GM21360 (cell line): Measurements from ENCODE around the gene HRAS.
"Not testable (repeated sequence)": the region's sequence is repeated elsewhere in the genome, so short reads cannot be mapped to it uniquely, and the experiment has no call there.

Experiments
- ATAC-seq: cut with Tn5 transposase; IDR thresholded peaks from one replicate; pipeline ENCODE4 v1.9.1; 2021; ENCODE audit warnings: mild to moderate bottlenecking, moderate library complexity; ENCODE audit not compliant: unreplicated experiment

The HRAS gene

DNA sequence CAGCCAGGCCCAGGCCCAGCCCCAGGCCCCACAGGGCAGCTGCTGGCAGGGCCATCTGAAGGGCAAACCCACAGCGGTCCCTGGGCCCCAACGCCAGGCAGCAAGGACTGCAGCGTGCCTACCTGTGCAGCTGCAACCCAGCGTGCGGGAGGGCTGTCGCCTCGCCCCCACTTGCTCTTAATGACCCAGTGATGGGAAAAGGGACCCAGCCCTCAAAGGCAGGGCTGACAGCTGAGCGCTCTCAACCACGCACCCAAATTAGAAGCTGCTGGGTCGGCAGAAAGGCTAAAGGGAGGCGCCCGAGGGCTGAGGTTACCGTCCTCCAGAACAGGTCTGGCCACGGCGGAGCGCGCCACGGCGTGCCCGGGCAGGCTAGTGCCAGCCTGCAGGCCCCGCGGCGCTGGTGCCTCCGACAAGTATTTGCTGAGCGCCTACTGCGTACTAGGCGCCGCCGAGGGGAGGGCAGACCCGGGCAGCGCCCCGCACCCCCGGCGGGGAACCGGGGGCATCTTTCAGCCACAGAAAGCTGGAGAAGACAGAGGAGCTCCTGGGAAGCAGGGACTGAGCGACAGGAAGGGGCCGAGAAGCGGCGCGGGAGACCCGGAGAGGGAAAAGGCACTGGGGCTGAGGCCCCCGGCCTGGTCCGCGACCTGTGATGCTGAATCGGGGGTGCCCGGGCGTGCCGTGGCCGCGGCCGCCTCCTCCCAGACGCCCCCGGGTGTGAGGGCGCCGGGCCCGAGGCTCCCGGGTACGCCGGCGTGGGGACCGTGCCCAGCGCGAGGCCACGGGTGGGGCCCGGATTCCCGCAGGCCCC, 773 bp downstream of the HRAS start:
- ATAC-seq, result peak; percentile 0

- no peak for ATAC-seq
Observed at GRCh38 chr11:533586-534395, 1.6 kb downstream of the HRAS start.

DNA sequence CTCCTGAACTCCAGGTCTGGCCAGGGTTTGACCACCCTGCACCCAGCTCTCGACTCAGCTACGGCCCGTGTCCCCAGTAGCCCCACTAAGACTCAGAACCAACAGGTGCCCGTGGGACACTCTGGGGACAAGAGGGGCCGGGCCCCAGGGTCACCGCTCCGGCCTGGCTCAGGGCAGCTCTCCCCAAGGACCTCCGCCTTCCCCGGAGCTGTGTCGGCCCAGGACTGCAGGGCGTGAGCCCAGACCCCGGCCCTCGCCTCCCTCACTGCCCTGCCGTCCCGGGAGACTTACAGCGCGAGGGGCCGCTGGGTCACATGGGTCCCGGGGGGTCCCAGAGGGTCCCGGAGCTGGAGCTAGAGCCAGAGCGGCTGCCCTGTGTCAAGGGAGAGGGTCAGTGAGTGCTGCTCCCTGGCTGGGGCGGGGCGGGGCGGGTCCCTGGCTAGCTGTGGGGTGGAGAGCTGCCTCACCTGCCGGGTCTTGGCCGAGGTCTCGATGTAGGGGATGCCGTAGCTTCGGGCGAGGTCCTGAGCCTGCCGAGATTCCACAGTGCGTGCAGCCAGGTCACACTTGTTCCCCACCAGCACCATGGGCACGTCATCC, 2.3 kb downstream of the HRAS start:
- ATAC-seq, result no peak

DNA sequence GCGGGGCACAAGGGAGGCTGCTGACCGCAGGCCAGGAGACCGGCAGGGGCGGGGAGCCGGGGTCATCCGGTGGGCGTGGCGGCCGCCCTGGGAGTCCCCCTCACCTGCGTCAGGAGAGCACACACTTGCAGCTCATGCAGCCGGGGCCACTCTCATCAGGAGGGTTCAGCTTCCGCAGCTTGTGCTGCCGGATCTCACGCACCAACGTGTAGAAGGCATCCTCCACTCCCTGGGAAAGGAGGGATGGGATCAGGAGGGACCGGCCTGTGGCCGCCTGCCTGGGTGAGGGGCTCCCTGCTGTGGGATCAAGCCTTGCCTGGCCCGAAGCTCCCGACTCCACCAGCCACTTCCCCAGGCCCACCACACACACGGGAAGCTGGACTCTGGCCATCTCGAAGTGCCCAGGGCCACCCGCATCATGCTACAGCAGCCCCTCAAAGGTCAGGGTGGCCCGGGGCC, 2.8 kb downstream of the HRAS start:
- no peak for ATAC-seq

DNA sequence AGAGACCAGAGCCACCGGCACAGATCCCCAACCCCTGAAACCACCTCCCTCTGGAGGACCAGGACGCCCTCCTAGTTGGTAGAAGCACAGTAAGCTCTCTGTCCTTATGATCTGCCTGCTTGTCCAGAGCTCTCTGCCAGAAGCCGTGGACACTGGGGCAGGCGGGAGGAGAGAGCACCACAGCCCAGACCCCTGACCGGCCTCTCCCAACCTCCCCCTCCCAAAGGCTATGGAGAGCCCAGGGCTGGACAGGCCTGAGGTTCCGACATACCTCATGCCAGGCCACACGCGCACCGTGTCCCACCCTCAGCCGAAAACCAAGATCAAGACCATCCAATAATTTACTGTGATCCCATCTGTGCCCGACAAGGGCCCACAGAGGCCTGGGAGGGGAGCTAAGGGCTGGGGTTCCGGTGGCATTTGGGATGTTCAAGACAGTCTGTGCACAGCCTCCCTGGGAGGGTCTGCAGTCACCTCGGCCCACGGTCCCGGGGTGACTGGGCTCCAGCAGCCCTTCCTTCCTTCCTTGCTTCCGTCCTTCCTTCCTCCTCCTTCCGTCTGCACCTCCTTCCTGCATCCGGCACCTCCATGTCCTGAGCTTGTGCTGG, 3.4 kb downstream of the HRAS start:
- no peak for ATAC-seq

GRCh38 chr11:530960-531831, 4.2 kb downstream of the HRAS start:
- no peak for ATAC-seq

GRCh38 chr11:529728-530411, 5.5 kb downstream of the HRAS start:
- no peak for ATAC-seq

- ATAC-seq, result no peak
Observed at GRCh38 chr11:528815-529727, 6.3 kb downstream of the HRAS start.

GRCh38 chr11:528166-528814, 7.1 kb downstream of the HRAS start:
- ATAC-seq, result no peak

DNA sequence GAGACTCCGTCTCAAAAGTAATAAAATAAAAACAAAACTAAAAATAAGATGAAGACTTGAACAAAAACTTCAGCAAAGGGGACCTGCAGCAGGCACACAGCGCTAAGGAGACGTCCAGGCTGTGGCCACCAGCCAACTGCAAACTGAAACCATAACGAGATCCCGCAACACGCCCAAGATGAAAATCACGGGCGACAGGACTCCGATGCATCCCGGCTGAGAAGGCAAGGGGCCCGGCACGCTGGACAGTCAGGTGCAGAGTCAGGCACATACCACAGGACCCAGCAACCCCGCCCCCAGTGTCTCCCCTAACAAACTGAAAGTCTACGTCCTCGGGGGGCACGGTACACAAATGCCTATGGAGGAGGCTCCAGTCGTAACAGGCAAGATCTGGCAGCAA, 9.2 kb downstream of the HRAS start:
- ATAC-seq, result no peak

DNA sequence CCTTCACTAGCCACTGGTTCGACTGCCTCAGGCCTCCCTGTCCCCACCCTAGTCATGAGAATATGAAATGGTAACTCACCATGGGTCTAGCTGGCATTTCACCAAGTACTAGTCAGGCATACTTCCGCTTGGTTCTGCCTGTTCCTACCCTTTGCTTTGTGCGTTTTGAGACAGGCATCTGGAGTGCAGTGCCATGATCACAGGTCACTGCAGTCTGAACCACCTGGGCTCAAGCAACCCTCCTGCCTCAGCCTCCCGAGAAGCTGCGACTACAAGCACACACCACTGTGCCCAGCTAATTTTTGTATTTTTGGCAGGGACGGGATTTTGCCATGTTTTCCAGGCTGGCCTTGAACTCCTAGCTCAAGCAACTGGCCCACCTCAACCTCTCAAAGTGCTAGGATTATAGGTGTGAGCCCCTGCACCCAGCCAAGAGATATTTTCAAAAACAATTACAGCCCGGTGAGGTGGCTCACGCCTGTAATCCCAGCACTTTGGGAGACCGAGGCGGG, 14.1 kb downstream of the HRAS start:
- ATAC-seq, result no peak

- ATAC-seq, result no peak
Observed at GRCh38 chr11:520428-521176, 14.8 kb downstream of the HRAS start.

- peak; percentile 91 for ATAC-seq
Observed at GRCh38 chr11:518463-519202, 16.7 kb downstream of the HRAS start.

DNA sequence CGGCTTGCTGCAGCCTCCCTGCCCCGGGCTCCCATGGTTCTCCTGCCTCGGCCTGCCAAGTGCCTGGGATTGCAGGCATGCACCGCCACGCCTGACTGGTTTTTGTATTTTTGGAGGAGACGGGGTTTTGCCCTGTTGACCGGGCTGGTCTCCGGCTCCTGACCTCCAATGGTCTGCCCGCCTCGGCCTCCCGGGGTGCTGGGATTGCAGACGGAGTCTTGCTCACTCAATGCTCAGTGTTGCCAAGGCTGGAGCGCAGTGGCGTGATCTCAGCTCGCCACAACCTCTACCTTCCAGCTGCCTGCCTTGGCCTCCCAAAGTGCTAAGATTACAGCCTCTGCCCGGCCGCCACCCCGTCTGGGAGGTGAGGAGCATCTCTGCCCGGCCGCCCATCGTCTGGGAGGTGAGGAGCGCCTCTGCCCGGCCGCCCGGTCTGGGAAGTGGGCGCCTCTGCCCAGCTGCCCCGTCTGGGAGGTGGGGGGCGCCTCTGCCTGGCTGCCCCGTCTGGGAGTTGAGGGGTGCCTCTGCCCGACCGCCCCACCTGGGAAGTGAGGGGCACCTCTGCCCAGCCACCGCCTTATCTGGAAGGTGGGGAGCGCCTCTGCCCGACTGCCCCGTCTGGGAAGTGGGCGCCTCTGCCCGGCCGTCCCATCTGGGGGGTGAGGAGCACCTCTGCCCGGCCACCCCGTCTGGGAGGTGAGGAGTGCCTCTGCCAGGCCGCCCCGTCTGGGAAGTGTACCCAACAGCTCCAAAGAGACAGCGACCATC, 18.3 kb downstream of the HRAS start:
- ATAC-seq, result not testable (repeated sequence)

DNA sequence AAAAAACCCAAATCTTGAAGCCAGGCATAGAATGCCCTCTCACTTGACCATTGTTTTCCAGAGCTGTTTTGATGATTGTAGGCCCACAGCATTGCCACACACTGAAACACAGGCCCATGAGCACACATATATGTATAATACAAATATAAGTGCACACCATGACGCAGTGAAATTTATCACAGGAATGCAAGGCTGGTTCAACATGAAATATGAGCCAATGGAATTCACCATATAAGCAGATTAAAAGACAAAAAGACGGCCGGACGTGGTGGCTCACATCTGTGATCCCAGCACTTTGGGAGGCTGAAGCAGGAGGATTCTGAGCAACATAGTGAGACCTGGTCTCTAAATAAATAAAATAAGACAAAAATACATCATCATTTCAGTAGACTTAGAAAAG, 19.0 kb downstream of the HRAS start:
- no peak for ATAC-seq

- ATAC-seq, result no peak
Observed at GRCh38 chr11:515131-515530, 20.2 kb downstream of the HRAS start.
